ENCODE data around the gene ZRANB3.
"Not testable (repeated sequence)": the region's sequence is repeated elsewhere in the genome, so short reads cannot be mapped to it uniquely, and the experiment has no call there.

Gene ZRANB3

GRCh38 chr2:135475128-135475527 lies 55.9 kb downstream of the ZRANB3 start:
- no peak for DNase-seq

- DNase-seq, result peak; percentile 1
Measured at GRCh38 chr2:135473567-135473966, 57.5 kb downstream of the ZRANB3 start.

- DNase-seq, result no peak
Measured at GRCh38 chr2:135471106-135471505, 59.9 kb downstream of the ZRANB3 start.

- DNase-seq, result no peak
Measured at GRCh38 chr2:135457279-135457678, 73.7 kb downstream of the ZRANB3 start.

GRCh38 chr2:135456835-135457234 lies 74.2 kb downstream of the ZRANB3 start:
- DNase-seq, result no peak

GRCh38 chr2:135456431-135456830 lies 74.6 kb downstream of the ZRANB3 start:
- no peak for DNase-seq

- no peak for DNase-seq
Measured at GRCh38 chr2:135454608-135455007, 76.4 kb downstream of the ZRANB3 start.

GRCh38 chr2:135453027-135453426 lies 78.0 kb downstream of the ZRANB3 start:
- DNase-seq, result not testable (repeated sequence)

- no peak for DNase-seq
Measured at GRCh38 chr2:135451966-135452365, 79.1 kb downstream of the ZRANB3 start.

GRCh38 chr2:135443013-135443412 lies 88.0 kb downstream of the ZRANB3 start:
- DNase-seq, result not testable (repeated sequence)

- not testable (repeated sequence) for DNase-seq
Measured at GRCh38 chr2:135435155-135435554, 95.9 kb downstream of the ZRANB3 start.

GRCh38 chr2:135424849-135425248 lies 106.2 kb downstream of the ZRANB3 start:
- no peak for DNase-seq

GRCh38 chr2:135422898-135423297 lies 108.1 kb downstream of the ZRANB3 start:
- DNase-seq, result no peak

- no peak for DNase-seq
Measured at GRCh38 chr2:135411646-135412045, 119.4 kb downstream of the ZRANB3 start.

GRCh38 chr2:135409436-135409835 lies 121.6 kb downstream of the ZRANB3 start:
- DNase-seq, result no peak

GRCh38 chr2:135396259-135396658 lies 134.8 kb downstream of the ZRANB3 start:
- not testable (repeated sequence) for DNase-seq

- no peak for DNase-seq
Measured at GRCh38 chr2:135386993-135387392, 144.0 kb downstream of the ZRANB3 start.

GRCh38 chr2:135378591-135378990 lies 152.4 kb downstream of the ZRANB3 start:
- no peak for DNase-seq

GRCh38 chr2:135373702-135374101 lies 157.3 kb downstream of the ZRANB3 start:
- no peak for DNase-seq

- no peak for DNase-seq
Measured at GRCh38 chr2:135349941-135350340, 181.1 kb downstream of the ZRANB3 start.

- DNase-seq, result not testable (repeated sequence)
Measured at GRCh38 chr2:135348096-135348704, 182.8 kb downstream of the ZRANB3 start.

- no peak for DNase-seq
Measured at GRCh38 chr2:135337071-135337470, 193.9 kb downstream of the ZRANB3 start.

GRCh38 chr2:135335256-135335655 lies 195.8 kb downstream of the ZRANB3 start:
- DNase-seq, result no peak

- no peak for DNase-seq
Measured at GRCh38 chr2:135327146-135327545, 203.9 kb downstream of the ZRANB3 start.

Data from NCI-H1436 (cell line).